ENCODE data around the gene CRHR1. TPM values are rescaled to one million over a fixed set of nuclear protein-coding genes. Genes with fewer than 3 reads are reported as not detected.

Gene CRHR1
- total RNA-seq, 4 donors from 2014 or later = not detected

GRCh38 chr17:45815752-45816151, 31.6 kb downstream of the CRHR1 start:
- H3K4me3 ChIP-seq (replicated peaks in 1 of 3) = no peak overlapping the region
- WGBS, 2 donors = 76 to 96% methylated on average over 6 of the region's 6 CpGs
- no peaks in the 10 kb centered on the region for H3K36me3 ChIP-seq
- intact Hi-C loops (cut with DNase I) = no loop called here
- H3K27ac ChIP-seq = no peak overlapping the region
- DNase-seq = no peak
- no peaks in the 10 kb centered on the region for H3K4me1 ChIP-seq
- TF ChIP-seq CTCF (IDR thresholded peaks at IDR 0.05) (no peak), POLR2A (IDR thresholded peaks at IDR 0.05) (no peak)
- H3K27me3 ChIP-seq = no peaks in the 10 kb centered on the region
- H3K9me3 ChIP-seq = no peaks in the 10 kb centered on the region

GRCh38 chr17:45818041-45818440, 33.9 kb downstream of the CRHR1 start:
- TF ChIP-seq POLR2A (IDR thresholded peaks at IDR 0.05) (no peak), CTCF (IDR thresholded peaks at IDR 0.05) (no peak)
- no peak overlapping the region for H3K27ac ChIP-seq
- H3K4me1 ChIP-seq = no peaks in the 10 kb centered on the region
- WGBS, 2 donors = 57% methylated on average over 6 of the region's 6 CpGs
- no peaks in the 10 kb centered on the region for H3K9me3 ChIP-seq
- intact Hi-C loops (cut with DNase I) = no loop called here
- no peaks in the 10 kb centered on the region for H3K36me3 ChIP-seq
- no peak overlapping the region for H3K4me3 ChIP-seq (replicated peaks in 1 of 3)
- no peak for DNase-seq
- no peaks in the 10 kb centered on the region for H3K27me3 ChIP-seq

GRCh38 chr17:45818699-45819098, 34.6 kb downstream of the CRHR1 start:
- 69 to 84% methylated on average over 4 of the region's 4 CpGs for WGBS, 2 donors
- no peaks in the 10 kb centered on the region for H3K36me3 ChIP-seq
- TF ChIP-seq POLR2A (IDR thresholded peaks at IDR 0.05) = no peak
- no peak for TF ChIP-seq CTCF (IDR thresholded peaks at IDR 0.05)
- intact Hi-C loops (cut with DNase I) = no loop called here
- H3K27ac ChIP-seq = no peak overlapping the region
- H3K27me3 ChIP-seq = no peaks in the 10 kb centered on the region
- no peaks in the 10 kb centered on the region for H3K4me1 ChIP-seq
- no peak overlapping the region for H3K4me3 ChIP-seq (replicated peaks in 1 of 3)
- DNase-seq = no peak
- H3K9me3 ChIP-seq = no peaks in the 10 kb centered on the region

- Histone ChIP-seq H3K4me3 (replicated peaks in 1 of 3) (no peak overlapping the region), H3K9me3 (no peaks in the 10 kb centered on the region), H3K36me3 (no peaks in the 10 kb centered on the region), H3K27ac (no peak overlapping the region), H3K27me3 (no peaks in the 10 kb centered on the region), H3K4me1 (no peaks in the 10 kb centered on the region)
- no peak for DNase-seq
- TF ChIP-seq POLR2A (IDR thresholded peaks at IDR 0.05) (no peak), CTCF (IDR thresholded peaks at IDR 0.05) (no peak)
- intact Hi-C loops (cut with DNase I) = no loop called here
- WGBS, 2 donors = 74 to 84% methylated on average over 6 of the region's 6 CpGs
Observed at GRCh38 chr17:45819632-45820031, 35.5 kb downstream of the CRHR1 start.

- Histone ChIP-seq H3K27me3 (no peaks in the 10 kb centered on the region), H3K27ac (no peak overlapping the region), H3K4me3 (replicated peaks in 1 of 3) (no peak overlapping the region), H3K9me3 (no peaks in the 10 kb centered on the region), H3K4me1 (no peaks in the 10 kb centered on the region), H3K36me3 (no peaks in the 10 kb centered on the region)
- 77 to 79% methylated on average over 6 of the region's 6 CpGs for WGBS, 2 donors
- TF ChIP-seq CTCF (IDR thresholded peaks at IDR 0.05) (no peak), POLR2A (IDR thresholded peaks at IDR 0.05) (no peak)
- no peak for DNase-seq
- intact Hi-C loops (cut with DNase I) = no loop called here
Observed at GRCh38 chr17:45820052-45820780, 36.1 kb downstream of the CRHR1 start.

All from thyroid gland (tissue), 4 donors.